Neuron (in vitro differentiated cells): Measurements from ENCODE around the gene GFI1B.

Source experiments
- H2AFZ ChIP-seq: one replicate; pipeline ENCODE4 v1.6.1; 2013; ENCODE audit warnings: low read depth, mild to moderate bottlenecking, inconsistent platforms, low read length, moderate library complexity
- H3K27me3 ChIP-seq: one replicate; pipeline ENCODE4 v1.6.1; 2013; ENCODE audit warnings: low read length; ENCODE audit not compliant: insufficient read depth
- H3K36me3 ChIP-seq: one replicate; pipeline ENCODE4 v1.6.1; 2013; ENCODE audit warnings: low read length; ENCODE audit not compliant: insufficient read depth
- H3K4me1 ChIP-seq: one replicate; pipeline ENCODE4 v1.6.1; 2013; ENCODE audit warnings: low read length; ENCODE audit not compliant: insufficient read depth
- H3K4me3 ChIP-seq: 2 replicates; pipeline ENCODE4 v1.5.1; 2013; ENCODE audit warnings: mild to moderate bottlenecking, low read length, moderate library complexity
- H3K9me3 ChIP-seq: one replicate; pipeline ENCODE4 v1.6.1; 2013; ENCODE audit warnings: low read length

Gene GFI1B

GRCh38 chr9:133002147-133003070 lies 23.9 kb downstream of the GFI1B start:
- Histone ChIP-seq H3K4me3 (no peak overlapping the region), H3K36me3 (no peaks in the 10 kb centered on the region), H3K27me3 (peaks cover 34% of the 10 kb centered on the region), H2AFZ (no peak overlapping the region), H3K4me1 (peaks cover 23% of the 10 kb centered on the region), H3K9me3 (no peaks in the 10 kb centered on the region)

- peaks cover 23% of the 10 kb centered on the region for H3K4me1 ChIP-seq
- peaks cover 34% of the 10 kb centered on the region for H3K27me3 ChIP-seq
- no peak overlapping the region for H2AFZ ChIP-seq
- no peaks in the 10 kb centered on the region for H3K36me3 ChIP-seq
- H3K9me3 ChIP-seq = no peaks in the 10 kb centered on the region
- no peak overlapping the region for H3K4me3 ChIP-seq
These were observed 24.6 kb downstream of the GFI1B start for GRCh38 chr9:133003071-133003461.

GRCh38 chr9:133003671-133004090 lies 25.2 kb downstream of the GFI1B start:
- Histone ChIP-seq H3K4me3 (no peak overlapping the region), H2AFZ (no peak overlapping the region), H3K27me3 (peaks cover 33% of the 10 kb centered on the region), H3K36me3 (no peaks in the 10 kb centered on the region), H3K4me1 (peaks cover 23% of the 10 kb centered on the region), H3K9me3 (no peaks in the 10 kb centered on the region)

- H3K9me3 ChIP-seq = no peaks in the 10 kb centered on the region
- peaks cover 23% of the 10 kb centered on the region for H3K4me1 ChIP-seq
- H3K4me3 ChIP-seq = no peak overlapping the region
- no peak overlapping the region for H2AFZ ChIP-seq
- H3K36me3 ChIP-seq = no peaks in the 10 kb centered on the region
- peaks cover 27% of the 10 kb centered on the region for H3K27me3 ChIP-seq
These were observed 25.9 kb downstream of the GFI1B start for GRCh38 chr9:133004091-133004998.

- no peaks in the 10 kb centered on the region for H3K36me3 ChIP-seq
- no peaks in the 10 kb centered on the region for H3K9me3 ChIP-seq
- no peak overlapping the region for H2AFZ ChIP-seq
- peaks cover 19% of the 10 kb centered on the region for H3K27me3 ChIP-seq
- H3K4me1 ChIP-seq = peaks cover 23% of the 10 kb centered on the region
- no peak overlapping the region for H3K4me3 ChIP-seq
These were observed 26.7 kb downstream of the GFI1B start for GRCh38 chr9:133004999-133005760.

- Histone ChIP-seq H2AFZ (no peak overlapping the region), H3K27me3 (peaks cover 17% of the 10 kb centered on the region), H3K4me3 (no peak overlapping the region), H3K36me3 (no peaks in the 10 kb centered on the region), H3K4me1 (peaks cover 23% of the 10 kb centered on the region), H3K9me3 (no peaks in the 10 kb centered on the region)
These were observed 27.5 kb downstream of the GFI1B start for GRCh38 chr9:133005957-133006356.

- Histone ChIP-seq H3K9me3 (no peaks in the 10 kb centered on the region), H3K4me1 (peaks cover 23% of the 10 kb centered on the region), H3K27me3 (peaks cover 17% of the 10 kb centered on the region), H2AFZ (no peak overlapping the region), H3K4me3 (no peak overlapping the region), H3K36me3 (no peaks in the 10 kb centered on the region)
These were observed 28.3 kb downstream of the GFI1B start for GRCh38 chr9:133006731-133007352.

GRCh38 chr9:133008406-133008805 lies 29.9 kb downstream of the GFI1B start:
- peaks cover 18% of the 10 kb centered on the region for H3K4me1 ChIP-seq
- H3K4me3 ChIP-seq = no peak overlapping the region
- peaks cover 3% of the 10 kb centered on the region for H3K27me3 ChIP-seq
- no peaks in the 10 kb centered on the region for H3K36me3 ChIP-seq
- no peaks in the 10 kb centered on the region for H3K9me3 ChIP-seq
- H2AFZ ChIP-seq = no peak overlapping the region

- Histone ChIP-seq H3K4me3 (no peak overlapping the region), H3K9me3 (no peaks in the 10 kb centered on the region), H3K36me3 (no peaks in the 10 kb centered on the region), H2AFZ (no peak overlapping the region), H3K4me1 (peaks cover 14% of the 10 kb centered on the region), H3K27me3 (no peaks in the 10 kb centered on the region)
These were observed 30.3 kb downstream of the GFI1B start for GRCh38 chr9:133008824-133009223.

GRCh38 chr9:133009906-133010582 lies 31.6 kb downstream of the GFI1B start:
- peaks cover 3% of the 10 kb centered on the region for H3K4me1 ChIP-seq
- H3K9me3 ChIP-seq = no peaks in the 10 kb centered on the region
- no peak overlapping the region for H3K4me3 ChIP-seq
- H3K27me3 ChIP-seq = no peaks in the 10 kb centered on the region
- no peaks in the 10 kb centered on the region for H3K36me3 ChIP-seq
- no peak overlapping the region for H2AFZ ChIP-seq

- no peaks in the 10 kb centered on the region for H3K4me1 ChIP-seq
- no peaks in the 10 kb centered on the region for H3K9me3 ChIP-seq
- no peaks in the 10 kb centered on the region for H3K36me3 ChIP-seq
- H3K4me3 ChIP-seq = no peak overlapping the region
- no peak overlapping the region for H2AFZ ChIP-seq
- no peaks in the 10 kb centered on the region for H3K27me3 ChIP-seq
These were observed 36.2 kb downstream of the GFI1B start for GRCh38 chr9:133014696-133015095.
